HG02938 (cell line): ENCODE results near the gene ARID5B.
"Not testable (repeated sequence)": the region's sequence is repeated elsewhere in the genome, so short reads cannot be mapped to it uniquely, and the experiment has no call there.

Source experiments
- ATAC-seq: cut with Tn5 transposase; IDR thresholded peaks from one replicate; pipeline ENCODE4 v1.9.1; 2021; ENCODE audit warnings: mild to moderate bottlenecking, moderate library complexity; ENCODE audit not compliant: unreplicated experiment

ARID5B gene

GRCh38 chr10:62027841-62028501 lies 126.5 kb downstream of the ARID5B start:
- no peak for ATAC-seq

- not testable (repeated sequence) for ATAC-seq
Observed at GRCh38 chr10:62028502-62028842, 127.0 kb downstream of the ARID5B start.

DNA sequence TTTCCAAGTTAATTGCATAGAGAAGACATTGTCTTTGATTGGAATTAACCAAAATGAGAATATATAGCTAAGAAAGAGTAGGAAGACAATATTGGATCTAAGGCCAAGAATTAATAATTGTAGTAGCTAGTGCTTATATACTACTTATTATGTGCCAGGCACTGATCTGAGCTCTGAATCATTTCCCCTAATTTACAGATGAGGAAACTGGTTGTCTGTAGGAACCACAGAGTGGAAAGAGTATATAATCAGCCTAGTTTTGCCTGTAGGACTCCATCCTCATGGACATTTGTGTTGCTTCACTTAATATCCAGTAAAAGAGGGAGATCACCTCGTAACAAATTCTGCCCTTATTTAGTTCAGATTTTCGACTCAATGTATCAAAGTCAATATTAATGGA lies 127.9 kb downstream of the ARID5B start:
- no peak for ATAC-seq

- ATAC-seq, result no peak
Observed at GRCh38 chr10:62031507-62031906, 130.0 kb downstream of the ARID5B start.

- ATAC-seq, result no peak
Observed at GRCh38 chr10:62033125-62033524, 131.6 kb downstream of the ARID5B start.

GRCh38 chr10:62034096-62034640 lies 132.7 kb downstream of the ARID5B start:
- ATAC-seq, result no peak

DNA sequence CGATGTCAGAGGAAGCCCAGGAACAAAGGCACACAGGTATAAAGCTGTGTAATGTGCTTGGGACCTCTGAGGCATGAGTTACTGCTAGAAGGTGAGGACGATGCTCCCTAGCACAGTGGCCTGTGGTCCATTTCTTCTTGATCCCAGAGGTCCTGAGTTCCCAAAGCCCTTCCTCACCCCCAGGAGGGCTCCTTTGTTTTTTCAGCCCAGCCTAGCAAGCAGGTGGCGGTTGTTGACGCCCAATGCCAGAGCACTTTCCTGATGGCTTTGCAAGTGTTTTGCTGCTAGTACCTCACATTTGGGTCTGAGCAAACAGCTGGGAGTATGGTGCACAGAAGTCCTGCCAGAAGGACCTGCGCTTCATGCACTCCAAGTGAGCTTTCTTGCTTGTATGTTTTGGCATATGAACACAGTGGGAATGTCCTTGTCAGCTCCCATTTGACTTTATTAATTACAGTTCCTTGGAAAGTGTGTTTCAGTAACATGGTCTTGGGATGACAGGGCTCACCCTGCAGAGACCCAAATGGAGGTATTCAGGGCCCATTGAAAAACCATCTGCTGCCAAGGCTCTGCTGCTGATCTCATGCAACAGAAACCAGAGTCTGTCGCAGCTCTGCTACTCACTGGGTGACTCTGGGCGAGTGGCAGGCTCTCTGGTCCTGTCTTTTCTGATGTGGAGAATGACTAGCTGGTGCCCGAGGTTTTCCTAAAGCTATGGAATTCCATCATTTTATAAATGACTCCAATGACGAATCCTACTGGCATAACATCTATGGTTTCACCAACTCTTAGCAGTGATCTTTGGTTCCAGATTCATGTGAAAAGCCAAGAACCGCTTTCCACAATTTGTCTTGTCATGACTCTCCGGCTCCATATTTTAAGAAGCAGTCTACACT lies 134.9 kb downstream of the ARID5B start:
- no peak for ATAC-seq

GRCh38 chr10:62037166-62037831 lies 135.8 kb downstream of the ARID5B start:
- no peak for ATAC-seq

DNA sequence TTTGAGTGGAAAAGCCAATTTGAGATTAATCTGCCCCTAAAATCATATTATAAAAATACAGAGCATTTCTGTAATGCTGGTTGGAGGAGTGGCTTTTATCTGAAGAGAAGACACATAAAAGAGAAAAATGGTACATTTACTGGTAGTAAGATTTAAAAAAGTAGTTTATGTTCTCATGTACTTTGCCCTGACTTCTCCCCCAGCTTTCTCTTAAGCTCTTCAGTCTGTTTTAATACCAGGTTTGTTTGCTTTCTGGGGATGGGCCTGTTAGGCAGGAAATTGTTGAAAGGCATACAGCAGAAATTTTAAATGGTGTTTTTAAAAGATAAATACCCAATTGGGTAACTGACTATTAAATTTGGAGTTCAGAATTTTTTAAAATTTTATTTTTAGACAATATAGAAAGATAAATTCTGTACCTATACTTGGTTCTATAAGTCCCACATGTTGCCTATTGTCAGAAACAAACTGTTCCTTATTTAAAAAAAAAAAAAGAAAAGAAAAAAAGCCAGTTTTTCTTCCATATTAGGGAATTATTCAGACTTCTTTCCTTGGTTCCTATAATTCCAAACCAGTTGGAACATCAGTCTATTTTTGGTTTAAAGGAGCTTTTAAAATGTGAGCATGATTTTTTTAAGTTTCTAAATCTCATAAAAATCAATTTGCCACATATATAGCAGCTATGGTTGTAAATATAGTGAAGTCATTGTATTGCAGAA lies 136.6 kb downstream of the ARID5B start:
- peak; percentile 11 for ATAC-seq

DNA sequence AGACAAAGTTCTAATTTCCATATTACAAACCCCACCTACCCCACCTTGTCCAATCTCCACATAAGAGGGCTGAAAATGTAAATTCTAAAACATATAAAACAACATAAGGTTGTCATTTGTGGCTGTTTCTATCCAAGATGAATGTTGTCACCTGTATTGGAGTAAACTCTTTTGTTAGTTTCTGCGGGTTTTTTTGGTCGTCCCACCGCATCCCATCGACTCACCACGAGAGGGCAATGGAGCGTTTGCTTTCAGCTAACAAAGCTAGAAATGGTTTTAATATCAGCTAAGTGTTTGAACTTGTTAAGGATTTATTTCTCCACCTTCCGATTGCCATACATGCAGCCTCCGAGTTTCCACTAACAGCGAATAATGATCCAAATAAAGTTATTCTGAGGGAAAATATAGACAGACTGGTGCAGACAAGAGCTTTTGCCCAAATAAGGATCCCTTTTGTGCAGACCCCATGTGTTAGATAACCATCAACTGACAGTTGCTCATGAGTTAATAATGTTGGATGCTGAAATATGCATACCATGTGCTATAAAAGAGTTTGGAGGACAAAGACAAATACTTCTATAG lies 137.2 kb downstream of the ARID5B start:
- peak; percentile 35 for ATAC-seq

- ATAC-seq, result no peak
Observed at GRCh38 chr10:62039954-62040353, 138.5 kb downstream of the ARID5B start.

GRCh38 chr10:62040881-62041280 lies 139.4 kb downstream of the ARID5B start:
- no peak for ATAC-seq

DNA sequence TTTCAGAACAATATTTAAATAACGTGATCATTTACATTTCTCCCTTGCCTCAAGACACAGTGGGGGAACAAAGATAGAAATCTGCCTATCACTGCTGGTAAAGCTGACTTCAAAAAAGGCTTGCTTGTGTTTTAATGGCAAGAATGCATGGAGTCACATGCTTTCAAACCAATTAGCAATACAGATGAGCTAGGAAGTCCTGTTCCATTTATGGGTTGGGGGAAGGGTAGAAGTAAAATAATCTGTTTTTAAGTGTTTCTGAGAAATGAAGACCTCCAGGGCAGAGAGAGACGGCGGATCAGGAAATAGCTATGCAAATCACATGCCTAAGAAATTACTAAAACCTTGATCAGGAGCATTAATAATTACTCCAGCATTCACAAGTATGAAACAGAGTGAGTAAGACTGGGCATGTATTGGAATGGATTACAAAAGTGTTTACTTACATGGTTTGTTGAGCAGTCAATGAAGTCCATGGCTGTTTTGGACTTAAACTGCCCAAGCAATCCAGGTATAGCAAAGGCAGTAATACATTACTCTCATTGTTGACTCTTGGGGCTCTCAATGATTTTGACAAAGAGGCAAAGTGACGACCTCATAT lies 142.0 kb downstream of the ARID5B start:
- ATAC-seq, result no peak

DNA sequence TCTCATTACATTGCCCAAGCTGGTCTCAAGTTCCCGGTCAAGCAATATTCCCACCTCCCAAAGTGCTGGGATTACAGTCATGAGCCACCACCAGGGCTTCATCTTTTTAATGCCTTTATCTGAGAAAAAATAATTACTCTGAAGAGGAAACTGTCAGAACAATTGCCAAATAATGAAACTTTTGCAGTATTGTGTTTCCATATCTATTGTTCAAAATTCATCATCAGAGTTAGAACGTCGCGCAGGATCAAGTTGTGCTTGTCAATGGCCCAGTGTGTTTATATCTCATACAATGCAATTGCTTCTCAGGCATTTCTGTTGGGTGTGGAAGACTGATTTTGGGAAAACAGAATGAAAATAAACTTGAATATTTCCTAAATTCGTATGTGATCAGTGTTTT lies 143.1 kb downstream of the ARID5B start:
- ATAC-seq, result no peak

GRCh38 chr10:62045765-62046521 lies 144.4 kb downstream of the ARID5B start:
- ATAC-seq, result no peak

- peak; percentile 41 for ATAC-seq
Observed at GRCh38 chr10:62046522-62047227, 145.2 kb downstream of the ARID5B start.

DNA sequence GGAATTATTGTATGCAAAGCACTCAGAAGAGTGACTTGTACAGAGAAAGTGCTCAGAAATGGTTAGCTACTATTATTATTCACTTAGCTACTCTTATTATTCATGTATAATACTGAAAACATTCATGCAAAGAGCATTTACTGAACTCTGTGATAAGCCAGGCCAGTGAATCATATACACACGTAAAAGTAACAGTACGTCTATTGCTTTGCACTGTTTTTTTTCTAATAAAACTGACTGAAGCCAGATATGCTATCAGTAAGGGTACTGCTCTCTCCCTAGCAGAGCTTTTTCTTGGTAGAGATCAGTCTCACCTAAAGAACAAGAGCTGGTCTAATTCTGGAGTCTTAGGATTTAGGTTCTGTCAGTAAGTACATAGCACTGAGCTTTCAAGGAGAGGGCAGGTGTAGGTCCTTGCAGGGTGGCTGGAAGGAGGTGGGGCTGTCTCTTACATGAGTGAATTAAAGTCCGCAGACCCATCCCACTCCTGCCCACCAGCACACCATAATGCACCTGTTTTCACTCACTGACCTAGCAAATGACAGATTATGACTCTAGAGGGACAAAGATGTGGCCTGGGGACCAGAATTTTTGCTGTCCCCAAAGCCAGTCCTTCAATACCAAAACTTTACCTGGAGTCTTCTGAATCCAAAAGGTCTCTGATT lies 145.9 kb downstream of the ARID5B start:
- no peak for ATAC-seq

DNA sequence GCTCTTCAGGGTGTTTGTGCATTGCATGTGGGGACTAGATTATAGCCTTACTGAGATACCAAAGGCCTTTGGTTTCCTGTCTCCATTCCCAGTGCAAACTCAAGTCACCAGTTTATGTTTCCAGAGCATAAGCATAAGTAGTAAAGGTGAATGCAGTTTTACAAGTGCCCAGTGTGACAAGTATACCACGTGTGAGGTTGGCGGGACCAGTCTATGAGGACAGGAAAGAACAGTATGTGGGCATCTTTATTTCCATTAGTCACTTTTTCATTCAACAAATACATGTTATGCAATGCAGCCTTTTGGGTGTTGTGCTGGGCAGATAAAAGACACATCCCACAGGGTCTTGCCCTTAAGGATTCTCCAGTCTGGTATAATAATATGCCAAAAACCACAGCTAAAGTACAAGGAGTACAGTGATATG lies 146.5 kb downstream of the ARID5B start:
- ATAC-seq, result no peak
